Kidney epithelial cell (primary cell): ENCODE measurements around the gene CORO7. TPM values are rescaled to one million over a fixed set of nuclear protein-coding genes. Genes with fewer than 3 reads are reported as not detected.

Experiments
- DNase-seq: peaks from one replicate; pipeline ENCODE4 v3.0.0-alpha.2; 2010; ENCODE audit warnings: low read depth
- H3K27me3 ChIP-seq: 2 replicates; pipeline ENCODE4 v1.6.0; 2011; ENCODE audit warnings: low read length; ENCODE audit not compliant: control insufficient read depth, insufficient read depth
- H3K36me3 ChIP-seq: 2 replicates; pipeline ENCODE4 v1.5.1; 2011; ENCODE audit warnings: low read length; ENCODE audit not compliant: control insufficient read depth, insufficient read depth
- H3K4me3 ChIP-seq: 2 replicates; pipeline ENCODE4 v1.5.1; 2011; ENCODE audit warnings: low read depth, mild to moderate bottlenecking, control low read depth, low read length
- total RNA-seq: library from RNA; depleted of rRNA; stranded (reverse); fragments of >200 nt; gene quantifications from 2 replicates; pipeline ENCODE4 v1.2.3, GENCODE V29; 2015
- TF ChIP-seq, protein P1 (sequence below): IDR thresholded peaks from 2 replicates; pipeline ENCODE4 v1.5.1; 2011; ENCODE audit warnings: mild to moderate bottlenecking, moderate library complexity, low read length, control low read depth, inconsistent platforms; ENCODE audit not compliant: insufficient read depth, poor library complexity, severe bottlenecking

CORO7 gene
- total RNA-seq, 1 donor from 2014 or later, result 57.3 TPM

DNA sequence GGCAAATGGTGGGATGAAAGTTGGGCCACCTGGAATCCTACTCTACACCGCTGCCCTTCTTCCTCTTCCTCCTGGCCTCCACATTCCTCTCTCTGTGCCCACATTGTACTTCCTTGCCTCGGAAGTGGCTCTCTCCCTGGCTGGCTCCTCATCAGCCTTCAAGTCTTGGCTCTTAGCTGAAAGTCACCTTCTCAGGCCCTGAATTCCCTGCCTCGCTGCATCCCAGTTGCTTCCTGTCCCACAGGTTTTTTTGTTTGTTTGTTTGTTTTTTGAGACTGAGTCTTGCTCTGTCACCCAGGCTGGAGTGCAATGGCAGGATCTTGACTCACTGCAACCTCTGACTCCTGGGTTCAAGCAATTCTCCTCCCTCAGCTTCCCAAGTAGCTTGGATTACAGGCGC, 62.7 kb downstream of the CORO7 start:
- TF ChIP-seq, protein P1, sequence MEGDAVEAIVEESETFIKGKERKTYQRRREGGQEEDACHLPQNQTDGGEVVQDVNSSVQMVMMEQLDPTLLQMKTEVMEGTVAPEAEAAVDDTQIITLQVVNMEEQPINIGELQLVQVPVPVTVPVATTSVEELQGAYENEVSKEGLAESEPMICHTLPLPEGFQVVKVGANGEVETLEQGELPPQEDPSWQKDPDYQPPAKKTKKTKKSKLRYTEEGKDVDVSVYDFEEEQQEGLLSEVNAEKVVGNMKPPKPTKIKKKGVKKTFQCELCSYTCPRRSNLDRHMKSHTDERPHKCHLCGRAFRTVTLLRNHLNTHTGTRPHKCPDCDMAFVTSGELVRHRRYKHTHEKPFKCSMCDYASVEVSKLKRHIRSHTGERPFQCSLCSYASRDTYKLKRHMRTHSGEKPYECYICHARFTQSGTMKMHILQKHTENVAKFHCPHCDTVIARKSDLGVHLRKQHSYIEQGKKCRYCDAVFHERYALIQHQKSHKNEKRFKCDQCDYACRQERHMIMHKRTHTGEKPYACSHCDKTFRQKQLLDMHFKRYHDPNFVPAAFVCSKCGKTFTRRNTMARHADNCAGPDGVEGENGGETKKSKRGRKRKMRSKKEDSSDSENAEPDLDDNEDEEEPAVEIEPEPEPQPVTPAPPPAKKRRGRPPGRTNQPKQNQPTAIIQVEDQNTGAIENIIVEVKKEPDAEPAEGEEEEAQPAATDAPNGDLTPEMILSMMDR, result no peak
- DNase-seq, result no peak
- H3K4me3 ChIP-seq, result no peak overlapping the region
- H3K27me3 ChIP-seq, result no peaks in the 10 kb centered on the region
- no peaks in the 10 kb centered on the region for H3K36me3 ChIP-seq

DNA sequence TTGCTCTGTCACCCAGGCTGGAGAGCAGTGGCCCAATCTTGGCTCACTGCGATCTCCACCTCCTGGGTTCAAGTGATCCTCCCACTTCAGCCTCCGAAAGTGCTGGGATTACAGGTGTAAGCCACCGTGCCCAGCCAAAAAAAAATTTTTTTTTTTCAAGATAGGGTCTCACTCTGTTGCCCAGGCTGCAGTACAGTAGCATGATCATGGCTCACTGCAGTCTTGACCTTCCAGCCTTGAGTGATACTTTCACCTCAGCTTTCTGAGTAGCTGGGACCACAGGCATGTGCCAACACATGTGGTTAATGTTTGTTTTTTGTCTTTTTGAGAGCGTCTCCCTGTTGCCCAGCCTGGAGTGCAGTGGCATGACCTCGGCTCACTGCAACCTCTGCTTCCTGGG, 63.6 kb downstream of the CORO7 start:
- Histone ChIP-seq H3K36me3 (no peaks in the 10 kb centered on the region), H3K4me3 (no peak overlapping the region), H3K27me3 (no peaks in the 10 kb centered on the region)
- DNase-seq, result no peak
- TF ChIP-seq, protein P1, result no peak

DNA sequence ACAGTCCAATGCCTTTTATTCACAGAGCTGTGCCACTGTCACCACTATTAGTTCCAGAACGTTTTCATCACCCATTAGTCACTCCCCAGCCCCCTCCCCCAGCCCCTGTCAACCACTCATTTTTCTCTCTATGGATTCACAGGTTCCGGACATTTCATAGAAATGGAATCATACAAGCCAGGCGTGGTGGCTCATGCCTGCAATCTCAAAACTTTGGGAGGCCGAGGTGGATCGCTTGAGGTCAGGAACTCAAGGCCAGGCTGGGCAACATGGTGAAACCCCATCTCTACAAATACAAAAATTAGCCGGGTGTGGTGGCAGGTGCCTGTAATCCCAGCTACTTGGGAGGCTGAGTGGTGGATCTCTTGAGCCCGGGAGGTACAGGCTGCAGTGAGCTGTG, 64.5 kb downstream of the CORO7 start:
- no peaks in the 10 kb centered on the region for H3K36me3 ChIP-seq
- DNase-seq, result no peak
- TF ChIP-seq, protein P1, result no peak
- H3K27me3 ChIP-seq, result no peaks in the 10 kb centered on the region
- no peak overlapping the region for H3K4me3 ChIP-seq

DNA sequence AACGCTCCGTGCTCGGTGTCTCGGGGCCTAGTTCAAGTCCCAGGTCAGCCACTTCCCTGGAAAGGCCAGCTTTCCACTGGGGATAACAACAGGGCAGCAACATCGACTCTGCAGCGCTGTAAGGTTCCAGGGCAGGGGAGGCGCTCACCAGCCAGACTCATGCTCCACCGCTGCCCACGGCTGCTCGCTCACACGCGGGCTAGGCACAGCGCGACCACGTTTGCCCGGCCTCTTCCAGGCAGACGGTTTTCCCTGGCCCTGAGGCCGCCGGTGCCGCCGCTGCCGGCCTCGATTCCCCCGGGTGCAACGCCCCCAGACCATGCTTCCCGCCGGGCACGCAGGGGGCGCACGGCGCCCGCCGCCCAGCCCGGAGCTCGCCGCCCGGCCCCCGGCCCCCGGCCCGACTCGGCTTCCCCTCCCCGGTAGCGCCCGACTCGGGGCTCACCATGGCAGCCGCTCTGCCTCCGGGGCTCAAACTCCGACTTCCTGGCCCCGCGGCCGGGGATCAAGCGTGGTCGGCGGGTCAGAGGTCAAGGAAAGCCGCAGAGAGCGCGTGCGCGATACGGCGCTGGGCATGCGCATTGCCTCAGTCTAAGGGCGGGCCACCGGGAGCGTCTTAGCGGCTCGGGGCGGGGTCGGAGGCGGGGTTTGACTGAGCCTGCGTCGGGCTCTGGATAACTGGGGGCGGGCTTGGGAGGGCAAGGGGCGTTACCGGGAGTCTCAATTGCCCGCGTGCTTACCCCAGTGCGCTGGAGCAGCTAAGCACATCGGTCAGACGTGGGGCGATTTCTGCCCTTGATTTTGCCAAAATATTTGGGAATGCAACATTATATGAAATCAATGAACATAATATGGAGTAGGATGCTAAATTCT, 65.4 kb downstream of the CORO7 start, which contains the start of gene PAM16:
PAM16 (minus strand) TSS at position 535 of the 873 bp plus-strand sequence; CDS start at position 448, 87 bp downstream.
- peak within 1 kb of the TSS; percentile 84 for H3K4me3 ChIP-seq
- TF ChIP-seq, protein P1, result no peak
- no peaks in the 10 kb centered on the region for H3K36me3 ChIP-seq
- peak; percentile 67 for DNase-seq
- no peaks in the 10 kb centered on the region for H3K27me3 ChIP-seq

- Histone ChIP-seq H3K4me3 (peak overlapping the region; percentile 84), H3K36me3 (no peaks in the 10 kb centered on the region), H3K27me3 (no peaks in the 10 kb centered on the region)
- no peak for DNase-seq
- TF ChIP-seq, protein P1, result no peak
These were observed 66.0 kb downstream of the CORO7 start for GRCh38 chr16:4350365-4350786.
